K562 (cell line): ENCODE measurements around the gene STX1B. TPM values are rescaled to one million over a fixed set of nuclear protein-coding genes. Genes with fewer than 3 reads are reported as not detected.

Source experiments
- BCL6 ChIP-seq: fragments of 250-450 bp; sonication (Bioruptor Pico); IDR thresholded peaks from 2 replicates; pipeline ENCODE4 v1.4.0; 2020
- CEBPZ ChIP-seq: fragments of 150-350 bp; IDR thresholded peaks from 2 replicates; pipeline ENCODE4 v1.6.1; 2014; ENCODE audit warnings: low read depth, mild to moderate bottlenecking, low read length, borderline replicate concordance
- FOXK1 ChIP-seq: sonication (generic); formaldehyde crosslinking; IDR thresholded peaks from 2 replicates; pipeline ENCODE4 v1.8.0; 2022; ENCODE audit warnings: missing genetic modification reagents, mild to moderate bottlenecking, borderline replicate concordance
- RBM25 ChIP-seq: fragments of 200-400 bp; formaldehyde crosslinking; IDR thresholded peaks from 2 replicates; pipeline ENCODE4 v1.6.1; 2018; ENCODE audit warnings: low read length, low read depth, moderate library complexity; ENCODE audit not compliant: severe bottlenecking
- ZNF318 ChIP-seq, 2 experiments: fragments of 450-650 bp; IDR thresholded peaks; 2 replicates each; pipeline ENCODE4 v1.6.1; 2016; ENCODE audit warnings: mild to moderate bottlenecking in 2 of 2, borderline replicate concordance in 1 of 2, low read depth in 1 of 2, moderate library complexity in 1 of 2
- ZNF347 ChIP-seq: fragments of 450-650 bp; formaldehyde crosslinking; IDR thresholded peaks from 2 replicates; pipeline ENCODE4 v1.4.0; 2020; ENCODE audit warnings: low read depth, mild to moderate bottlenecking, moderate library complexity
- polyA plus RNA-seq, 8 experiments: library from polyadenylated mRNA; depleted of rRNA in 4 of 8; stranded (reverse) in 5 of 8; unstranded in 3 of 8; fragments of >200 nt; fragmentation: Nextera tagmentation in 2 of 8; fragmentation: Illumina TruSeq in 1 of 8; extraction: Ambion mirVana in 2 of 8; extraction: Trizol in 1 of 8; gene quantifications; 2 replicates each; pipeline versions ENCODE4 v1.2.1 to v1.2.3, GENCODE V29; 2011 to 2014; ENCODE audit warnings: inconsistent platforms in 1 of 8, missing spikeins in 1 of 8
- total RNA-seq, 7 experiments: library from RNA; depleted of rRNA in 6 of 7; stranded (reverse); fragments of >200 nt in 6 of 7; fragmentation: Illumina TruSeq in 2 of 7; extraction: Trizol in 2 of 7; gene quantifications; 2 replicates each; pipeline versions ENCODE4 v1.2.1 to v1.2.3, GENCODE V29; 2011 to 2021; ENCODE audit warnings: low replicate concordance in 1 of 7

The STX1B gene
- total and polyA plus RNA-seq, 9 of the 15 experiments (the other 6 are each of a cell fraction or from before 2014, with no cell fraction given): 0.07 to 2.5 (median 0.86) TPM

- TF ChIP-seq ZNF318 (IDR thresholded peaks at IDR 0.05; ENCODE audit: borderline replicate concordance in 1 of 2, low read depth in 1 of 2) (no peak), CEBPZ (no peak), FOXK1 (no peak), ZNF347 (no peak), BCL6 (CRISPR knock-in tag) (no peak), RBM25 (no peak)
These were observed 13.3 kb downstream of the STX1B start (continued) for GRCh38 chr16:30996985-30997724.
